Brain microvascular endothelial cell (primary cell): ENCODE results near the gene CWF19L2.
"Not testable (repeated sequence)": the region's sequence is repeated elsewhere in the genome, so short reads cannot be mapped to it uniquely, and the experiment has no call there.

Experiments used
- DNase-seq: peaks from one replicate; pipeline ENCODE4 v3.0.0-alpha.2; 2020
- H3K27ac ChIP-seq: fragments of 250-450 bp; sonication (Bioruptor Pico); 2 replicates; pipeline ENCODE4 v1.5.1; 2020; ENCODE audit warnings: mild to moderate bottlenecking, moderate library complexity
- H3K27me3 ChIP-seq: fragments of 250-450 bp; sonication (Bioruptor Pico); replicated peaks from 2 replicates; pipeline ENCODE4 v1.5.1; 2020; ENCODE audit warnings: mild to moderate bottlenecking
- H3K36me3 ChIP-seq: fragments of 250-450 bp; sonication (Bioruptor Pico); replicated peaks from 2 replicates; pipeline ENCODE4 v1.5.1; 2020; ENCODE audit warnings: mild to moderate bottlenecking
- H3K4me3 ChIP-seq: 2 replicates; pipeline ENCODE4 v1.5.1; 2011; ENCODE audit warnings: low read depth, mild to moderate bottlenecking, control low read depth, low read length, moderate library complexity
- CTCF ChIP-seq: IDR thresholded peaks from 2 replicates; pipeline ENCODE4 v1.5.1; 2011; ENCODE audit warnings: low read depth, mild to moderate bottlenecking, moderate library complexity, low read length, control low read depth, inconsistent platforms; ENCODE audit errors: missing control alignments
- in situ Hi-C: cut with HindIII; loops from 2 replicates; pipeline ENCODE4 v1.10.0; 2017; ENCODE audit warnings: low sequenced_read_pairs, low pct_ligation_motif_present

CWF19L2 gene

DNA sequence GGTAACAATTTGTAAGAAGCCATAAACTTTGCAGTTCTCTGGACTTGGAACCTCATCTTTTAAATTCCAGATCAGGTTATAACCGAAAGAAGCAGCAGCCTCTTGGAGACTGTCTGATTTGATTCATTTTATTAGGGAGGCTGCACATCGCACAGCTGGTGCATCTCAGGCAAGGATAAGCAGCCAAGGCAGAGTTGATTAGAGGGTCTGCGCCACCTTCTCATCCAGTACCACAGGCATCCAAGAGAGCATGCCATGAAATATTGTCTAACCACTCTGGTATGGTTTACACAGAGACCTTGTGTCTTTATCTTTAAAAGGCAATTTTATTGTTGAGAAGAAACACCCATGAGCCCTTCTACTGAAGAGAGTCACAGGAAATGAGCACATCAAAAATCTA, 16.2 kb upstream of the CWF19L2 start:
- Histone ChIP-seq H3K27me3 (no peaks in the 10 kb centered on the region), H3K4me3 (no peak overlapping the region), H3K36me3 (no peaks in the 10 kb centered on the region), H3K27ac (no peak overlapping the region)
- DNase-seq, result no peak
- in situ Hi-C loops, result no loop called here
- no peak for TF ChIP-seq CTCF

- no peak for TF ChIP-seq CTCF
- no peak overlapping the region for H3K4me3 ChIP-seq
- no peaks in the 10 kb centered on the region for H3K36me3 ChIP-seq
- H3K27me3 ChIP-seq, result no peaks in the 10 kb centered on the region
- DNase-seq, result no peak
- no peak overlapping the region for H3K27ac ChIP-seq
- in situ Hi-C loops, result no loop called here
Observed at GRCh38 chr11:107472966-107473365, 15.3 kb upstream of the CWF19L2 start.

GRCh38 chr11:107468596-107468995, 11.0 kb upstream of the CWF19L2 start:
- no peak for TF ChIP-seq CTCF
- Histone ChIP-seq H3K4me3 (no peak overlapping the region), H3K27ac (no peak overlapping the region), H3K36me3 (no peaks in the 10 kb centered on the region), H3K27me3 (no peaks in the 10 kb centered on the region)
- in situ Hi-C loops, result no loop called here
- DNase-seq, result peak; percentile 5

DNA sequence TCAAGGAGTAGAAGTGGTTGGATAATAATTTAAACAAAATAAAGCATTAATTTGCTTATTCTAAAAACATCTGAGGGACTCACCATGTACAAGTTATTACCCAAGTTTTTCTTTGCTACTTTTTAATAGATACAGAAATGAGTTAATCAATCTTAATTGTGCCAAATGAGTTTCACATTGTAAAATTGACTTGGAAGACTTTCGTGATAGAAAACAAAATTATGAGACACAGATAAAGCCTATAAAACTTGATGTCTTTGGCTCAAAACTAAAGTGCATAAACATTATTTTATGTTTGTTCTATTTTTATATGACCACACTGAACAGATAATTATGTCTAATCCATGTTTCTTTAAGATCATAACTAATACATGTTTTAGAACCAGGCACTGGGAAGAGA, 10.1 kb upstream of the CWF19L2 start:
- Histone ChIP-seq H3K36me3 (no peaks in the 10 kb centered on the region), H3K27me3 (no peaks in the 10 kb centered on the region), H3K4me3 (no peak overlapping the region), H3K27ac (no peak overlapping the region)
- in situ Hi-C loops, result no loop called here
- DNase-seq, result no peak
- no peak for TF ChIP-seq CTCF

DNA sequence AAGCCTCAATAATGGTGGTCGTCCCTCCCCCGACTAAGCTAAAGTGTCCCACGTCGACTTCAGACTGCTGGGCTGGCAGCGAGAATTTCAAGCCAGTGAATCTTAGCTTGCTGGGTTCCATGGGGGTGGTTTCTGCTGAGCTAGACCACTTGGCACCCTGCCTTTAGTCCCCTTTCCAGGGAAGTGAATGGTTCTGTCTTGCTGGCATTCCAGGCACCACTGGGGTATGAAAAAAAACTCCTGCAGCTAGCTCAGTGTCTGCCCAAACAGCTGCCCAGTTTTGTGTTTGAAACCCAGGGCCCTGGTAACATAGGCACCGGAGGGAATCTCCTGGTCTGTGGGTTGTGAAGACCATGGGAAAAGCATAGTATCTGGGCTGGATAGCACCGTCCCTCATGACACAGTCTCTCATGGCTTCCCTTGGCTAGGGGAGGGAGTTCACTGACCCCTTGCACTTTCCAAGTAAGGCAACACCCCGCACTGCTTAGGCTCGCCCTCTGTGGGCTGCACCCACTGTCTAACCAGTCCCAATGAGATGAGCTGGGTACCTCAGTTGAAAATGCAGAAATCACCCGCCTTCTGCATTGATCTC, 8.7 kb upstream of the CWF19L2 start:
- H3K27me3 ChIP-seq, H3K4me3 ChIP-seq, in situ Hi-C loops, DNase-seq, H3K27ac ChIP-seq, H3K36me3 ChIP-seq: not testable (repeated sequence)

DNA sequence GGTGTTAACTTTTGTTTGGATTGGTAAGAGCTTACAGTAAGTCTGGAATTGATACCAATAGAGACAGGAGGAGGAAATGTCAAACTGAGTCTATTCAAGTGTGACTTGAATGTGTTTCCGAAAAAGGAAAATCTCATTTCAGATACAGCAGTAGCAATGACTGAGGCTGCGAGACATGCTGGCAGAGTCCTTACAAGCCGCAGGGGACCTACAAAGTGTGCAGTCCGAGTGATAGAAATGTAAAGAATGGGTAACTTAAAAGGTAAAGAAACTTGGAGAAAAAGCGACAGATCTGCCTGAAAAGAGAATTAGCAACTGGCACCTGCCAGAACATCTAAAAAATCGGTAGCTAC, 444 bp downstream of the CWF19L2 start:
- in situ Hi-C loops, result no loop called here
- peaks cover 10% of the 10 kb centered on the region for H3K36me3 ChIP-seq
- H3K4me3 ChIP-seq, result peak overlapping the region; percentile 85
- no peak for TF ChIP-seq CTCF
- H3K27me3 ChIP-seq, result no peaks in the 10 kb centered on the region
- DNase-seq, result peak; percentile 1
- peak overlapping the region; percentile 37 for H3K27ac ChIP-seq
